ENCODE data around the gene MSH2.

Gene MSH2

GRCh38 chr2:47530105-47530760 lies 127.3 kb downstream of the MSH2 start:
- no peaks in the 10 kb centered on the region for H4K20me1 ChIP-seq (ENCODE audit: insufficient read depth, low read length)
- no peak overlapping the region for H3K4me2 ChIP-seq (ENCODE audit: low read depth, low read length)
- H2AFZ ChIP-seq (ENCODE audit: low read length) = no peak overlapping the region
- no peak for DNase-seq
- no peak overlapping the region for H3K9ac ChIP-seq (ENCODE audit: low read length)
- H3K36me3 ChIP-seq (replicated peaks; ENCODE audit: insufficient read depth, low read length) = no peaks in the 10 kb centered on the region
- H3F3A ChIP-seq (ENCODE audit: insufficient read depth, low read length) = no peaks in the 10 kb centered on the region
- H3K79me2 ChIP-seq (ENCODE audit: low read length) = no peaks in the 10 kb centered on the region
- no peaks in the 10 kb centered on the region for H3K9me2 ChIP-seq (replicated peaks; ENCODE audit: insufficient read depth, low read length)
- no peak overlapping the region for H3K27ac ChIP-seq (ENCODE audit: low read length)
- no peak for TF ChIP-seq EZH2 (optimal IDR thresholded peaks at IDR 0.05; ENCODE audit: low read depth, low read length)
- TF ChIP-seq EZH2phosphoT487 (IDR thresholded peaks at IDR 0.05; ENCODE audit: low read length) = no peak
- no peak for TF ChIP-seq CTCF (IDR thresholded peaks at IDR 0.05; ENCODE audit: low read length)
- no peaks in the 10 kb centered on the region for H3K9me3 ChIP-seq (replicated peaks; ENCODE audit: insufficient read depth, low read length)
- no peaks in the 10 kb centered on the region for H3K4me1 ChIP-seq (ENCODE audit: low read length)
- H3K27me3 ChIP-seq (replicated peaks; ENCODE audit: insufficient read depth, low read length) = no peaks in the 10 kb centered on the region
- H3K4me3 ChIP-seq (ENCODE audit: low read length) = no peak overlapping the region

- Histone ChIP-seq H3K36me3 (replicated peaks; ENCODE audit: insufficient read depth, low read length) (no peaks in the 10 kb centered on the region), H3K27me3 (replicated peaks; ENCODE audit: insufficient read depth, low read length) (no peaks in the 10 kb centered on the region), H3K27ac (ENCODE audit: low read length) (no peak overlapping the region)
These were observed 128.6 kb downstream of the MSH2 start for GRCh38 chr2:47531378-47532042.

More at GRCh38 chr2:47531378-47532042, 128.6 kb downstream of the MSH2 start:
- Histone ChIP-seq H3K9me3 (replicated peaks; ENCODE audit: insufficient read depth, low read length) (no peaks in the 10 kb centered on the region), H3K4me3 (ENCODE audit: low read length) (no peak overlapping the region), H4K20me1 (ENCODE audit: insufficient read depth, low read length) (no peaks in the 10 kb centered on the region), H3K79me2 (ENCODE audit: low read length) (no peaks in the 10 kb centered on the region), H2AFZ (ENCODE audit: low read length) (no peak overlapping the region), H3K4me2 (ENCODE audit: low read depth, low read length) (no peak overlapping the region), H3K9me2 (replicated peaks; ENCODE audit: insufficient read depth, low read length) (no peaks in the 10 kb centered on the region), H3K4me1 (ENCODE audit: low read length) (no peaks in the 10 kb centered on the region), H3F3A (ENCODE audit: insufficient read depth, low read length) (no peaks in the 10 kb centered on the region), H3K9ac (ENCODE audit: low read length) (no peak overlapping the region)
- no peak for DNase-seq
- no peak for TF ChIP-seq EZH2phosphoT487 (IDR thresholded peaks at IDR 0.05; ENCODE audit: low read length)
- no peak for TF ChIP-seq EZH2 (optimal IDR thresholded peaks at IDR 0.05; ENCODE audit: low read depth, low read length)
- no peak for TF ChIP-seq CTCF (IDR thresholded peaks at IDR 0.05; ENCODE audit: low read length)

All from MM.1S (cell line).